ENCODE results near the gene IP6K2.

The IP6K2 gene

DNA sequence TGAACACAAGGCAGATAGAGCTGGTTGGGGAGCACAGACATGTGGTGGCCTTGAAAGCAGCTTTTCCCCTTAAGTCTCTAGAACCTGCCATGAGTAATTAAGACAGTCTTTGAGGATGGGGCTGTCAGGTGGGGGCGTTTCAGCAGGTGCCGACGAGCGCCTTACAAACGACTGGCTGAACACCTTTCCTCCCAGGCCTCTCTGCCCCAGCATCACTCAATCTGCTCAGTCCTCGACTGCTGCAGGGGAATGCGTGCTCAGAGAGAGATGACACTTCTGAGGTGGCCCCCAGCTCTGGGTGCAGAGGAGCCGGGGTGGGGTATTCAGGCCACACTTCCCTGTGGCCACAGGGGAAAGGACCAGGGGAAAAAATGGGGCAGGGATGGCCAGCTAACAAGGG lies 23.2 kb downstream of the IP6K2 start:
- DNase-seq (ENCODE audit: low read depth), result no peak
- TF ChIP-seq, protein P1, sequence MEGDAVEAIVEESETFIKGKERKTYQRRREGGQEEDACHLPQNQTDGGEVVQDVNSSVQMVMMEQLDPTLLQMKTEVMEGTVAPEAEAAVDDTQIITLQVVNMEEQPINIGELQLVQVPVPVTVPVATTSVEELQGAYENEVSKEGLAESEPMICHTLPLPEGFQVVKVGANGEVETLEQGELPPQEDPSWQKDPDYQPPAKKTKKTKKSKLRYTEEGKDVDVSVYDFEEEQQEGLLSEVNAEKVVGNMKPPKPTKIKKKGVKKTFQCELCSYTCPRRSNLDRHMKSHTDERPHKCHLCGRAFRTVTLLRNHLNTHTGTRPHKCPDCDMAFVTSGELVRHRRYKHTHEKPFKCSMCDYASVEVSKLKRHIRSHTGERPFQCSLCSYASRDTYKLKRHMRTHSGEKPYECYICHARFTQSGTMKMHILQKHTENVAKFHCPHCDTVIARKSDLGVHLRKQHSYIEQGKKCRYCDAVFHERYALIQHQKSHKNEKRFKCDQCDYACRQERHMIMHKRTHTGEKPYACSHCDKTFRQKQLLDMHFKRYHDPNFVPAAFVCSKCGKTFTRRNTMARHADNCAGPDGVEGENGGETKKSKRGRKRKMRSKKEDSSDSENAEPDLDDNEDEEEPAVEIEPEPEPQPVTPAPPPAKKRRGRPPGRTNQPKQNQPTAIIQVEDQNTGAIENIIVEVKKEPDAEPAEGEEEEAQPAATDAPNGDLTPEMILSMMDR (conservative IDR thresholded peaks at IDR 0.05; ENCODE audit: low read depth, low read length), result no peak
- H3K4me3 ChIP-seq (ENCODE audit: low read length), result no peak overlapping the region

DNA sequence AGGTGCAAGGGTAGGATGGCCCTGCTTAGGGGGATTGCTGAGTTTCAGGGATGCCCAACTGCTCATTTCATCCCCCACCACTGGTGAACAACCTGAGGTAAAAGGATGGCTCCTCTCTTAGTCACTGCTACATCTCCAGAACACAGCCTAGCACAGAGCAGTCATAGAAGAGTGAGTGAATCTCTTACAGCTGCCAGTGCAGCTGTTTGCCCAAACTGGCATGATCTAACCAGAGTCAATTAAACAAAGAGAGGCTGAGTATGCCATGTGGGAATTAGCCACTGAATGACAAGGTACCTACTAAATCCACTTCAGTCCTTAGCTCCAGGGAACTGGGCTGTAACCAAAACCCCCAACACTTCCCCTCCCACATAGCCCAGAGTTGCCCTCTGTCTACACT lies 24.5 kb downstream of the IP6K2 start:
- DNase-seq (ENCODE audit: low read depth), result no peak
- TF ChIP-seq, protein P1 (conservative IDR thresholded peaks at IDR 0.05; ENCODE audit: low read depth, low read length), result no peak
- H3K4me3 ChIP-seq (ENCODE audit: low read length), result no peak overlapping the region

DNA sequence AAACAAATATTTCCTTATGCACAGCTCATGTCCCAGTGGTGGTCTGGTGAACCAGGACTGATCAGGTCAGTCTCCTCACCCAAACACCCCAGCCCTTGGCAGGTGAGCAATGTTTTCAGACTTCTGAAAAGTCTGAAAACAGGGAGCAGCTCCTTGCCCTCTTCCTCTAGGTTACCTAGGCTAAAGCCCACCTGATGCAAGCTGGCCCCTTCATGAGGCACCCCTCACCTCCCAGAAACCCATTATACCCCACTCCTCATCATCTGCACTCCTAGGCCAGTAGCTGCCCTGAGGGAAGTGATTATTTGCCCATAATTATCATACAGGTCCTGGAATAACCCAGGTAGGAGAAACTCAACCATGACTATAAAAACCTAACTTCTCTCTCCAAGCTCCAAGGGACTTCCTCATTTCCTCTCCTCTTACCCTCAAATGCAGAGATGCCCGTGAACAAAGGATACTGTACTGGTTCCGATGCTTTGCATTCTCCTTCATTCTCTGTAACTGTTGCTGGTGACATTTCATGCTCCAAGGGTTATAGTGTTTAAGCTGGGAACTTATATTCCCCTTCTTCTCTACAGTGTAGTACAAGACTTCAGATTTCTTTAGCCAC lies 26.1 kb downstream of the IP6K2 start:
- no peak overlapping the region for H3K4me3 ChIP-seq (ENCODE audit: low read length)
- TF ChIP-seq, protein P1 (conservative IDR thresholded peaks at IDR 0.05; ENCODE audit: low read depth, low read length), result no peak
- no peak for DNase-seq (ENCODE audit: low read depth)

DNA sequence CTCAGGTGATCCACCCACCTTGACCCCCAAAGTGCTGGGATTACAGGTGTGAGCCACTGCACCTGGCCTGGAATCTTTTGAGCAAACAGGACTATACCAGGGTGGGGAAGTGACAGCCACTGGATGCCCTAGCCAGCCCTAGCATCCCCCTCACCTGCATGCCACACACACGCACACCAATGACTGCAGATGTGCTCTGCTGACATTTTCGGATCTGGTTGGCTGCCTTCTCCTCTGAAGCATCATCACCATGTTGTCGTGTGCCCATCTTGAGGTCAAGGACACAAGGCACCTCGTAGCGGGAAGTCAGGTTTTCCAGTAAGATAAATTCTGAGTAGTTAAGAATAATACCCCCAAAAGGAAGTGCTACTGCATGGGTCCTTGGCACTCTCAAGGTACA lies 27.6 kb downstream of the IP6K2 start:
- no peak overlapping the region for H3K4me3 ChIP-seq (ENCODE audit: low read length)
- TF ChIP-seq, protein P1 (conservative IDR thresholded peaks at IDR 0.05; ENCODE audit: low read depth, low read length), result no peak
- DNase-seq (ENCODE audit: low read depth), result no peak

DNA sequence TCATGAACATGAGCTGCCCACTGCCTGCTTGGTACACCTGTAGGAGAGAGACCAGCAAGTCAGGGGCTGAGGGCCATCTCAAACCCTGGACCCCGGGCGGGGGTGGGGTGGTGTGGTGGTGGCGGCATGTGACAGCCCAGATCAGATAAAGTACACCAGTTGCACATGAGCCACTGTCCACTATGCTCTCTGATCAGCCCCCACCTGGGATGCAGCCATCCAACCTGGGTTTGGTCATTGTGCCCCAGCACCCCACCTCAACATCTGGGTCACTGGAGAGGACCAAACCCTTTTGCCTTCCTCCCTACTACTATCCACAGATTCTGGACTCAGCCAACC lies 28.3 kb downstream of the IP6K2 start:
- H3K4me3 ChIP-seq (ENCODE audit: low read length), result no peak overlapping the region
- no peak for DNase-seq (ENCODE audit: low read depth)

DNA sequence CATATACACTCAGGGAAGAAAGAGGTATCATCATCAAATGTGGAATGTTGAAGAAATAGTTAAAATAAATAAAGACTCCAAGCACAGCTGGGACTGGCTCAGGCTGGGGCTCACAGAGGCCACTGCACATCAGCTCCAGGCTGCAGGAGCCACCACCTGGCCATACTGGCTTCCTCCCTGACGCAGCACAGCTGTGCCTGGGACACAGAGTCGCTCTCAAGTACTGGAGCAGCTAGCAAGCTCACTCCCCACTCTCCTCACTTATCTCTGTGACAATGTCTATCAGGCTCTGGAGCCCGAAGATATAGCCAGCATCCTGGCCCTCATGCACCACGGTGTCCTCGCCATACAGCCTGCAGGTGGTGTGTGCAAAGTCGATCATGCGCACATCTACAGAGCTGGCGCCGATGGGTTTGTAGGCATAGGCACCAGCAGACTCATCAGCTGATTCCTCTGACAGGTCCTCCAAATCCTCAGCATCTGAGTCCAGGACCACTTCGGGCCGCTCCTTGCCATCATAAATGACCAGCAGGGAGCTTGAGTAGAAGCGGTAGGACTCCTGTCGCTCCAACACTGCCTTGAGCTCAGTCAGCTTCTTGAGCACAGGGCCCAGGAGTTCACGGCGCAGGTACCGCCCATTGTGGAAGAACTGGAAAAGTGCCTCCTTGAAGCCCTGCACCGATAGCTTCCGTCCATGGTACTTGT lies 28.8 kb downstream of the IP6K2 start:
- H3K4me3 ChIP-seq (ENCODE audit: low read length), result no peak overlapping the region
- TF ChIP-seq, protein P1 (conservative IDR thresholded peaks at IDR 0.05; ENCODE audit: low read depth, low read length), result no peak
- DNase-seq (ENCODE audit: low read depth), result no peak

More for the DNA sequence above, 28.3 kb downstream of the IP6K2 start:
- TF ChIP-seq, protein P1 (conservative IDR thresholded peaks at IDR 0.05; ENCODE audit: low read depth, low read length), result no peak

DNA sequence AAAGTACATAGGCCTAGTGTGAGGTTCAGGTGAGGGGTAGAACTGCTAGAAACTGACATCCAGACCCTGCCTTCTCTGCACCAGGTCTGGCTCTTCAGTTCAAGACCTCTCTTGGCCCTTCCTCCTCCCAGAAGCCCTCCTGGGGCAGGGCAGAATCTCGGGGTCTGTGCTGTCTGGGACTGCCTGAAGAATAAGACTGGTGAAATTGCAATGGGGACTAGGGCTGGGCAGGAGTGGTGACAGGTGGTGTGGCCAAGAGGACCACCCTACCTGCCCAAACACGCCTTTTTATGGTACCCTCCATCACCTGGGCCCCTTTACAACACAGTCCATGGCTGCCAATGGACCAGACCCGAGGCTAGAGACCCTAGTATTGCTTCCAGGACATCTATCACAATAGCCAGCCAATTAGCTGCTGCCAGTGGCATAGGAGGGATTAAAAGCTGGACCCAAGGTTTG lies 29.8 kb downstream of the IP6K2 start:
- no peak overlapping the region for H3K4me3 ChIP-seq (ENCODE audit: low read length)
- no peak for DNase-seq (ENCODE audit: low read depth)
- TF ChIP-seq, protein P1 (conservative IDR thresholded peaks at IDR 0.05; ENCODE audit: low read depth, low read length), result no peak

All from retinal pigment epithelial cell (primary cell).